GM04504 (cell line): ENCODE results near the gene TBC1D3C.
"Not testable (repeated sequence)": the region's sequence is repeated elsewhere in the genome, so short reads cannot be mapped to it uniquely, and the experiment has no call there.

Experiments used
- DNase-seq: peaks from one replicate; pipeline ENCODE4 v3.0.0-alpha.2; 2012; ENCODE audit warnings: low read depth

Gene TBC1D3C

DNA sequence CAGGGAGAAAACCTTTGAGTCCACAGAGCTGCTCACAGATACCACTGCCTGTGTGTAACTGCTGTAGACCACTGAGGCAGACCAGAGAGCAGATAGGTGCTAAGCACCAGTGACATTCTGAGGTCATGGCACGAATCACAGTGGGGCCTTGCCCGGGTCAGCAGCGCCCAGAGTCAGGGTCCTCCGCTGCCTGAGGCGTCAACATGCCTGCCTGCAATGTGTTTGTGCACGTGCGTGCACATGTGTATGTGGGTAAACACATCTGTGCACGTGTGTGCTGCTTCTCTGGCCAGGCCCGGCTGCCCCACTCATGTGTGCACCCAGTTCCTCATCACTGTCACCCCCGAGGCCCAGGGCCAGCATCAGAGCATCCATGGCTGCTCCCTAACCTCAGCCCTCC lies at the start of gene TBC1D3C:
Gene TBC1D3C (minus strand): TSS at position 101 of the 400 bp plus-strand sequence. CDS start 1,568 bp downstream, outside the sequence.
- not testable (repeated sequence) for DNase-seq

DNA sequence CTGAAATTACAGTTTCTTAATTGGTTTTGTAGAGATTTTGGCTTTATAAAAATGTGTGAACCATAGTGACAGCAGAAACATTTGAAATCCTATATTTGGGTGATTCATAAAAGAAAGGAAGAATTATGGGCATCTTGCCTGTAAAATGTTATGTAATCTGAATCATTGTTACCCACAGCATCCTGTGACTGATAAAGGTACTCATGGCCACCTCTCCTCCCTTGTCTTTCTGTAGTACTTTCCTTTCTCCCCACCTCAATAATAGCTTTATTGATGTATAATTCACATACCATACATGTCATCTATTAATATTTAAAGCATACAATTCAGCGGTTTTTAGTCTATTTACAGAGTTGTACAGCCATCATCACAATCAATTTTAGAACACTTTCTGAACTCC lies 30.8 kb upstream of the TBC1D3C start:
- DNase-seq = not testable (repeated sequence)

DNA sequence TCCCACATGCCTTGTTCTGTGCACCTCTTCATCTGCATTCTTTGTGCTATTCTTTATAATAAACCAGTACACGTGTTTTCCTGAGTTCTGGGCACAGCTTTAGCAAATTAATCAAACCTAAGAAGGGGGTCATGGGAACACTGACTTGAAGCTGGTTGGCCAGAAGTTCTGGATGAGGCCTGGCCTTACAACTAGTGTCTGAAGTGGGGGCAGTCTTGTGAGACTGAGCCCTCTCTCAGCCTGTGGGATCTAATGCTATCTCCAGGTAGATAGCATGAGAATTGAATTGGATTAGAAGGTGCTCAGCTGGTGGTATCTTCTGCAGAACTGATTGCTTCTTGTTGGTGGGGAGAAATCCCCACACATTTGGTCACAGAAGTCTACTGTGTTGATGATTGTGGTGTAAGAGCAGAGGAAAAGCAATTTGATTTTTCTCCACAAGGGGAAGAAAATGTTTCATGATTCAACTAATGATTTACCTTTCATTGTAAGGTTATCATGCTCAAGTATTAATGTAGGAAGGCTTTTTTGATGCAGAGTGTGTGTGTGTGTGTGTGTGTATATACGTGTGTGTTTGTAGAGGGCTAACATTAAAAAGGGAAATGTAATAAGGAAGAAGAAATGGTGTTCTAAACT lies 25.7 kb upstream of the TBC1D3C start:
- not testable (repeated sequence) for DNase-seq

DNA sequence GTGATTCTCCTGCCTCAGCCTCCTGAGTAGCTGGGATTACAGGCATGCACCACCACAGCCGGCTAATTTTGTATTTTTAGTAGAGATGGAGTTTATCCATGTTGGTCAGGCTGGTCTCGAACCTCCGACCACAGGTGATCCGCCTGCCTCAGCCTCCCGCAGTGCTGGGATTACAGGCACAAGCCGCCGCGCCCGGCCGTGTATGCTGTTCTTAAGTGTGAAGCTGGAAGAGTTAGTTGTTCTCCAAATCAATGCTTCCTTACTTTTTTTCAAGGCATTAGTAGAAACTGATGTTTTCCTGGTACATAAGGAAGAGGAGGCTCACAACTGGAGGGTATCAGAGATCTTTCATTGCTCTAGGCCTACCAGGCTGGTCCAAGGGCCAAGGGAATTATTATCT lies 19.7 kb upstream of the TBC1D3C start:
- not testable (repeated sequence) for DNase-seq

DNA sequence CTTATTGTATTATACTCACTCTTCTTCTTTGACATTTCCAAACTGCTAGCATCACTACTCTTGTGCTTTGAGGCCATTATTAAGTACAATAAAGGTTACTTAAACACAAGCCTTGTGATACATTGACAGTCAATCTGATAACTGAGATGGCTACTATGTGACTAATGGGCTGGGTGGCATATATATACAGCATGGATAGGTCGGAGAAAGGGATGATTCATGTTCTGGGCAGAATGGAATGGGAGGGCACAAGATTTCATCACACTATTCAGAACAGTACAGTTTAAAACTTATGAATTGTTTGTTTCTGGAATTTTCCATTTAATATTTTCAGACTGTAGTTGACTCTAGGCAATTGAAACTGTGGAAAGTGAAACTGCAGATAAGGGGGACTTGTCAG lies 18.9 kb upstream of the TBC1D3C start:
- DNase-seq = not testable (repeated sequence)
